Esophagus muscularis mucosa (tissue), 4 donors: ENCODE data around the gene ST6GAL1. TPM values are rescaled to one million over a fixed set of nuclear protein-coding genes. Genes with fewer than 3 reads are reported as not detected.

ENCODE experiments used
- DNase-seq: peaks from one replicate; pipeline ENCODE4 v3.0.0-alpha.2; 2017; ENCODE audit errors: extremely low spot score
- H3K27ac ChIP-seq, 4 donors: fragments of 200-600 bp; sonication (generic); replicated peaks in 1 of 4; 1 replicate in 3 of 4; 2 replicates in 1 of 4; pipeline ENCODE4 v1.5.1; 2016 to 2019; ENCODE audit warnings: mild to moderate bottlenecking in 1 of 4
- H3K27me3 ChIP-seq, 4 donors: fragments of 200-600 bp; sonication (generic); one replicate each; pipeline versions ENCODE4 v1.5.1 to v1.6.0; 2016 to 2019
- H3K36me3 ChIP-seq, 4 donors: fragments of 200-600 bp; sonication (generic); one replicate each; pipeline ENCODE4 v1.5.1; 2016 to 2019
- H3K4me1 ChIP-seq, 4 donors: fragments of 200-600 bp; sonication (generic); one replicate each; pipeline ENCODE4 v1.5.1; 2016 to 2019
- H3K4me3 ChIP-seq, 4 donors: fragments of 200-600 bp; sonication (generic); 1 replicate in 2 of 4; 2 replicates in 2 of 4; pipeline ENCODE4 v1.5.1; 2016 to 2019; ENCODE audit warnings: mild to moderate bottlenecking in 4 of 4, moderate library complexity in 1 of 4
- H3K9me3 ChIP-seq, 4 donors: fragments of 200-600 bp; sonication (generic); 1 replicate in 3 of 4; 2 replicates in 1 of 4; pipeline ENCODE4 v1.5.1; 2016 to 2019
- CTCF ChIP-seq, 3 experiments: fragments of 200-600 bp in 2 of 3; fragments of 450-650 bp in 1 of 3; sonication (generic) in 2 of 3; IDR thresholded peaks; one replicate each; pipeline ENCODE4 v1.5.1; 2017 to 2019; ENCODE audit warnings: antibody characterized with exemption in 3 of 3, mild to moderate bottlenecking in 2 of 3, moderate library complexity in 1 of 3
- EP300 ChIP-seq: sonication (generic); formaldehyde crosslinking; IDR thresholded peaks from one replicate; pipeline ENCODE4 v1.6.1; 2017; ENCODE audit warnings: antibody characterized with exemption
- POLR2A ChIP-seq: fragments of 450-650 bp; IDR thresholded peaks from one replicate; pipeline ENCODE4 v1.6.1; 2017; ENCODE audit warnings: antibody characterized with exemption, moderate library complexity, mild to moderate bottlenecking, low read depth
- POLR2AphosphoS5 ChIP-seq, 2 donors: sonication (generic); formaldehyde crosslinking; IDR thresholded peaks; one replicate each; pipeline ENCODE4 v1.6.1; 2017; ENCODE audit warnings: antibody characterized with exemption in 2 of 2
- WGBS: methylation state at CpG from one replicate; pipeline ENCODE4 v1.1.5; 2018; 5-methylcytosine and 5-hydroxymethylcytosine counted together
- intact Hi-C: fragments of 100-400 bp; cut with DNase I; formaldehyde crosslinking; loops from one replicate; pipeline ENCODE4 v1.15.1; 2023
- total RNA-seq, 4 donors: library from RNA; depleted of rRNA; stranded (reverse); fragments of >200 nt; gene quantifications; one replicate each; pipeline versions ENCODE4 v1.1.0 to v1.2.1, GENCODE V29; 2016

The ST6GAL1 gene
- total RNA-seq, 4 donors from 2014 or later: 15.4 to 29.6 (median 24.4) TPM

GRCh38 chr3:186985661-186986364 lies 55.5 kb downstream of the ST6GAL1 start:
- no peaks in the 10 kb centered on the region for H3K9me3 ChIP-seq
- no peak overlapping the region for H3K27ac ChIP-seq
- peaks cover 0 to 26% (median 6%) of the 10 kb centered on the region in 4 donors for H3K4me1 ChIP-seq
- no peak for DNase-seq
- TF ChIP-seq POLR2AphosphoS5 (IDR thresholded peaks at IDR 0.05) (no peak), POLR2A (no peak)
- intact Hi-C loops: no loop called here
- H3K4me3 ChIP-seq: no peak overlapping the region
- no peaks in the 10 kb centered on the region for H3K36me3 ChIP-seq
- 64% methylated on average over 14 of the region's 14 CpGs for WGBS
- no peaks in the 10 kb centered on the region for H3K27me3 ChIP-seq

GRCh38 chr3:186986406-186986805 lies 56.1 kb downstream of the ST6GAL1 start:
- TF ChIP-seq POLR2AphosphoS5 (IDR thresholded peaks at IDR 0.05): no peak
- TF ChIP-seq POLR2A: no peak
- no peak for TF ChIP-seq EP300
- no peak for TF ChIP-seq CTCF (IDR thresholded peaks at IDR 0.05)
- Histone ChIP-seq H3K27ac (no peak overlapping the region), H3K27me3 (no peaks in the 10 kb centered on the region), H3K9me3 (no peaks in the 10 kb centered on the region), H3K36me3 (no peaks in the 10 kb centered on the region), H3K4me1 (peaks cover 0 to 30% (median 6%) of the 10 kb centered on the region in 4 donors), H3K4me3 (no peak overlapping the region)
- WGBS: 92% methylated on average over 8 of the region's 8 CpGs
- no peak for DNase-seq
- intact Hi-C loops: no loop called here

- H3K4me3 ChIP-seq: no peak overlapping the region
- H3K36me3 ChIP-seq: no peaks in the 10 kb centered on the region
- TF ChIP-seq EP300 (no peak), POLR2AphosphoS5 (IDR thresholded peaks at IDR 0.05) (no peak), CTCF (IDR thresholded peaks at IDR 0.05) (no peak), POLR2A (no peak)
- no peak for DNase-seq
- H3K9me3 ChIP-seq: no peaks in the 10 kb centered on the region
- no peak overlapping the region for H3K27ac ChIP-seq
- whole genome bisulfite sequencing: 73% methylated on average over 1 of the region's 1 CpG
- peaks cover 0 to 33% (median 6%) of the 10 kb centered on the region in 4 donors for H3K4me1 ChIP-seq
- intact Hi-C loops: no loop called here
- H3K27me3 ChIP-seq: no peaks in the 10 kb centered on the region
These were observed 56.5 kb downstream of the ST6GAL1 start for GRCh38 chr3:186986816-186987215.

- Histone ChIP-seq H3K36me3 (no peaks in the 10 kb centered on the region), H3K4me3 (no peak overlapping the region), H3K9me3 (no peaks in the 10 kb centered on the region), H3K4me1 (peaks cover 0 to 27% (median 2%) of the 10 kb centered on the region in 4 donors), H3K27ac (no peak overlapping the region), H3K27me3 (no peaks in the 10 kb centered on the region)
- TF ChIP-seq CTCF (IDR thresholded peaks at IDR 0.05) (no peak), EP300 (no peak), POLR2A (no peak), POLR2AphosphoS5 (IDR thresholded peaks at IDR 0.05) (no peak)
- 94% methylated on average over 3 of the region's 3 CpGs for WGBS
- intact Hi-C loops: no loop called here
- no peak for DNase-seq
These were observed 58.5 kb downstream of the ST6GAL1 start for GRCh38 chr3:186988806-186989205.

GRCh38 chr3:186989429-186989828 lies 59.1 kb downstream of the ST6GAL1 start:
- Histone ChIP-seq H3K27ac (no peak overlapping the region), H3K4me3 (no peak overlapping the region), H3K9me3 (no peaks in the 10 kb centered on the region), H3K27me3 (no peaks in the 10 kb centered on the region), H3K4me1 (peaks cover 0 to 22% (median 0%) of the 10 kb centered on the region in 4 donors), H3K36me3 (no peaks in the 10 kb centered on the region)
- 82% methylated on average over 1 of the region's 1 CpG for WGBS
- TF ChIP-seq POLR2AphosphoS5 (IDR thresholded peaks at IDR 0.05) (no peak), CTCF (IDR thresholded peaks at IDR 0.05) (no peak), EP300 (no peak)
- no peak for DNase-seq
- intact Hi-C loops: no loop called here
